DND-41 (cell line): Measurements from ENCODE around the gene IGLON5.

Experiments used
- ATAC-seq: fragments of 200-7000 bp; cut with Tn5 transposase; 3 replicates; pipeline ENCODE4 v1.9.1; 2021; ENCODE audit warnings: low read depth; ENCODE audit not compliant: insufficient read depth
- DNase-seq: peaks from one replicate; pipeline ENCODE4 v3.0.0-alpha.2; 2020
- H2AFZ ChIP-seq: 2 replicates; pipeline ENCODE4 v1.6.0; 2012; ENCODE audit warnings: low read depth, low read length
- H3K27ac ChIP-seq: 2 replicates; pipeline ENCODE4 v1.5.1; 2012; ENCODE audit warnings: low read length, inconsistent platforms
- H3K27me3 ChIP-seq: fragments of 200-600 bp; sonication (generic); 2 replicates; pipeline ENCODE4 v1.6.0; 2012; ENCODE audit warnings: low read length, mild to moderate bottlenecking, inconsistent platforms; ENCODE audit not compliant: insufficient read depth, poor library complexity
- H3K36me3 ChIP-seq: 2 replicates; pipeline ENCODE4 v1.5.1; 2012; ENCODE audit warnings: low read length, inconsistent platforms; ENCODE audit not compliant: insufficient read depth
- H3K4me1 ChIP-seq: 2 replicates; pipeline ENCODE4 v1.5.1; 2012; ENCODE audit warnings: mild to moderate bottlenecking, low read length; ENCODE audit not compliant: insufficient read depth
- H3K4me2 ChIP-seq: 2 replicates; pipeline ENCODE4 v1.6.0; 2012; ENCODE audit warnings: mild to moderate bottlenecking, moderate library complexity, low read length, inconsistent platforms; ENCODE audit not compliant: insufficient read depth
- H3K4me3 ChIP-seq, 2 experiments: fragments of 200-600 bp in 1 of 2; shearing (Covaris generic) in 1 of 2; 2 replicates each; pipeline ENCODE4 v1.5.1; 2012 to 2016; ENCODE audit warnings: inconsistent platforms in 2 of 2, low read length in 2 of 2, mild to moderate bottlenecking in 2 of 2, low read depth in 1 of 2, moderate library complexity in 1 of 2
- H3K79me2 ChIP-seq: 2 replicates; pipeline ENCODE4 v1.6.0; 2012; ENCODE audit warnings: low read length, inconsistent platforms; ENCODE audit not compliant: insufficient read depth
- H3K9ac ChIP-seq: 2 replicates; pipeline ENCODE4 v1.6.0; 2012; ENCODE audit warnings: low read depth, mild to moderate bottlenecking, inconsistent platforms, low read length, moderate library complexity
- H3K9me3 ChIP-seq: 2 replicates; pipeline ENCODE4 v1.5.1; 2012; ENCODE audit warnings: low read length, moderate library complexity, mild to moderate bottlenecking, inconsistent platforms; ENCODE audit not compliant: insufficient read depth, severe bottlenecking
- H4K20me1 ChIP-seq: 2 replicates; pipeline ENCODE4 v1.6.0; 2012; ENCODE audit warnings: low read length; ENCODE audit not compliant: insufficient read depth
- CTCF ChIP-seq: IDR thresholded peaks from 2 replicates; pipeline ENCODE4 v1.5.1; 2012; ENCODE audit warnings: borderline replicate concordance, low read length, moderate library complexity, mild to moderate bottlenecking; ENCODE audit not compliant: poor library complexity, severe bottlenecking; ENCODE audit errors: extremely low read depth
- EZH2 ChIP-seq: IDR thresholded peaks from 3 replicates; pipeline ENCODE4 v1.6.1; 2012; ENCODE audit warnings: borderline replicate concordance, low read depth, mild to moderate bottlenecking, moderate library complexity, low read length, inconsistent platforms; ENCODE audit not compliant: severe bottlenecking

Gene IGLON5

DNA sequence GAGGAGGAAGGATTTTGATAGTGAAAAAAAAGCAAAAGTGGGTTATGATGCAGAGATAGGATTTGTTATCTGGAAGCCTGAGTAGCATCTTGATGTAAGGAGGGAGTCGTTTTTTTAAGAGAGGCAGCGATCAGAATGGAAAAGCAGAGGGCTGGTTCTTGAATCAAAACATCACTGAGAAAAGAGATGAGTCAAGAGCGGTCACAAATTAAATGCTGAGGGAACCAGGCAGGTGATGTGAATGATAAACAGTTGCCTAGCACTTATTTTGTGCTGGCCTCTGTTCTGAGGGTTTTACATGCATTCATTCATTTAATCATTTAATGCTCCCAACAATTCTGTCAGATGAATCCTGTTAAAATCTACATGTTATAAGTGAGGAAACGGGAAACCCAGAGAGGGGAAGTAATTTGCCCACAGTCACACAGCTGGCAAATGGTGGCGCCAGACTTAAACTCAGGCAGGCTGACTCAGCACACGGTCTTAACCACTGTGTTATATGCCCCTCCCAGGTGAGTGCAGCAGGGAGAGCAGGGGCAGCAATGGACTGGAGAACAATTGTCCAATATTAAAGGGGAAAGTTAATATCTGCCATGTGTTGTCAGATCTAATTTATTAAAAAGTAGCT lies 39.1 kb upstream of the IGLON5 start:
- Histone ChIP-seq H3K4me2 (no peak overlapping the region), H3K79me2 (no peaks in the 10 kb centered on the region), H3K4me1 (no peaks in the 10 kb centered on the region), H3K9me3 (no peaks in the 10 kb centered on the region), H3K27me3 (peaks cover 6% of the 10 kb centered on the region), H4K20me1 (no peaks in the 10 kb centered on the region), H3K4me3 (no peak overlapping the region), H3K36me3 (no peaks in the 10 kb centered on the region), H3K27ac (no peak overlapping the region), H3K9ac (no peak overlapping the region), H2AFZ (no peak overlapping the region)
- TF ChIP-seq EZH2 (no peak), CTCF (peak; percentile 15)
- DNase-seq, result peak; percentile 16
- ATAC-seq, result peak; percentile 74

GRCh38 chr19:51274049-51274770 lies 37.2 kb upstream of the IGLON5 start:
- Histone ChIP-seq H3K27ac (no peak overlapping the region), H2AFZ (no peak overlapping the region), H3K79me2 (no peaks in the 10 kb centered on the region), H3K9ac (no peak overlapping the region), H3K9me3 (no peaks in the 10 kb centered on the region), H3K4me2 (no peak overlapping the region), H3K4me3 (no peak overlapping the region), H4K20me1 (no peaks in the 10 kb centered on the region), H3K4me1 (no peaks in the 10 kb centered on the region), H3K27me3 (peaks cover 3% of the 10 kb centered on the region), H3K36me3 (no peaks in the 10 kb centered on the region)
- ATAC-seq (no peak), DNase-seq (no peak)
- TF ChIP-seq CTCF (no peak), EZH2 (no peak)

DNA sequence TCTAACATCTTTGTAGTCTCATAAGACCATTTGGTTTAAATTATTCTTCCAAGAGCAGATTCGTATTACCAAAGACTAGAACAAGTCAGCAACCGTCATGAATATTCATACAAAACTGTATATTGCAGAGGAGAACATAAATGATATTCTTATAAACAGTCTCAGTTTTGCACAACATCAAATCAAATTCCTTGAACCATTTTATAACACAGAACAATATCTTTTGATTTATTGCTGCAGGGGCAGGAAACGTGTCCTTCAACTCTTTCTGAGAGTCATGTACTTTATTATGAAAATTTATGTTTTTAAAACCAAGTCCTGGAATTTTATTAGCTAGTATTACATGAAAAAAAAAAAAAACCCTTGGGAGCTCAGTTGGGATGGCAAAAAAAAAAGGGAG lies 34.3 kb upstream of the IGLON5 start:
- Histone ChIP-seq H3K79me2 (no peaks in the 10 kb centered on the region), H2AFZ (no peak overlapping the region), H3K36me3 (no peaks in the 10 kb centered on the region), H3K4me3 (no peak overlapping the region), H3K9ac (no peak overlapping the region), H3K27me3 (peaks cover 3% of the 10 kb centered on the region), H4K20me1 (no peaks in the 10 kb centered on the region), H3K4me2 (no peak overlapping the region), H3K27ac (no peak overlapping the region), H3K4me1 (no peaks in the 10 kb centered on the region), H3K9me3 (no peaks in the 10 kb centered on the region)
- TF ChIP-seq EZH2, result no peak
- no peak for TF ChIP-seq CTCF
- DNase-seq, result no peak
- ATAC-seq, result no peak
